GM19240 (cell line): ENCODE results near the gene AMELX.

Source experiments
- DNase-seq: peaks from one replicate; pipeline ENCODE4 v3.0.0; 2011; ENCODE audit warnings: low spot score; ENCODE audit not compliant: insufficient read length

Gene AMELX

DNA sequence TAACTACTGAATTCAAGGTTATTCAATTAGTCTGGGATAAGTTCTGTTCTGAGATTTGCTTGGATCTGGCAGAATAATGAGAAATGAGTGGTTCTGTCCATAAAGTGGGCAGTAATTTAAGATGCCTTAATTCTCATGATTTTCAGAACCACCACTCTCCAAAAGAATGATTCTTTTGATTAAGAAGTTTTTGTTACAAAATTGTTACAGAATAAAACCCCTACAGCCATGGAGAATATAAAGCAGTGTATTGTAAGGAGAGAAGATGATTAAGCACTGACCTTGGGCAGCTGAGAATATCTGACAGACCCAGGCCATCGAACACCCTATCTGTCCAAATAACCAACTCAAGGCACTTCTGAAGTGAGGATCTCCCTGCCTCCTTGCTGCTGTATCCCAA lies 12.4 kb downstream of the AMELX start:
- no peak for DNase-seq

DNA sequence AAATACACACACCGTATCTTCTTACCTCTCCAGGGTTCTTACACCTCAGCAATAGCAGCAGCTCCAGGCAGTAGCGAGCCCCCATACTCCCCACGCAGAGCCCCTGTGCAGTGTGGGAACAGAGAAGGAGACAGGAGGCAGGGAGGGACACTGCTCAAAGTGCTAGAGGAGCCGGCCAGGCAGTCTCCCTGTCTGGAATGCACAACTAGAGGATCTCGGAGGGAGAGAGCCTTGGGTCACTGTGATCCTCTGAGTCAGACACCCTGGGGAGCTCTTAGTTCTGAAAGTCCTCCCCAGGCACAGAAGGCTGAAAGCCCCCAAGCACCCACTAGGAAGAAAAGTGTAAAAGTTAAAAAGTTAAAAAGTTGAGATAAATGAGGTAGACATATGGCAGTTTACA lies 16.0 kb downstream of the AMELX start:
- DNase-seq = no peak

DNA sequence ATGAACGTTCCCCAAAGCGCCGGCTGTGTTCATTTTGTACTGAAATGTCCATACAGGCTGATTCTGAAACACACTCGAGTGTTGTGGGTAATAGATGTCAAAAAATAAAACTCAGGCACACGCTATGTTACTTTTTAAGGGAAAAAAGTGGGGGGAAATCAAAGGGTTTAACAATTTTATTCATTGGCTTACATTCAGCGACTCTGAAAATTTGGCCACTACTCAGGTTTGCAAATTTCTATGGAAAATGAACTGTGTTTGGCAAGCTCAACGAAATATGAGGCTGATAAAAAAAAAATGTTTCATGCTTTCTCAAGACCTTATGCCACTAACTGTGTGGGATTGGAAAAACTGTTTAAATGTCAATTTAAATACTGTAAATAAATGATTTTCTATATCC lies 18.5 kb downstream of the AMELX start:
- DNase-seq = no peak

DNA sequence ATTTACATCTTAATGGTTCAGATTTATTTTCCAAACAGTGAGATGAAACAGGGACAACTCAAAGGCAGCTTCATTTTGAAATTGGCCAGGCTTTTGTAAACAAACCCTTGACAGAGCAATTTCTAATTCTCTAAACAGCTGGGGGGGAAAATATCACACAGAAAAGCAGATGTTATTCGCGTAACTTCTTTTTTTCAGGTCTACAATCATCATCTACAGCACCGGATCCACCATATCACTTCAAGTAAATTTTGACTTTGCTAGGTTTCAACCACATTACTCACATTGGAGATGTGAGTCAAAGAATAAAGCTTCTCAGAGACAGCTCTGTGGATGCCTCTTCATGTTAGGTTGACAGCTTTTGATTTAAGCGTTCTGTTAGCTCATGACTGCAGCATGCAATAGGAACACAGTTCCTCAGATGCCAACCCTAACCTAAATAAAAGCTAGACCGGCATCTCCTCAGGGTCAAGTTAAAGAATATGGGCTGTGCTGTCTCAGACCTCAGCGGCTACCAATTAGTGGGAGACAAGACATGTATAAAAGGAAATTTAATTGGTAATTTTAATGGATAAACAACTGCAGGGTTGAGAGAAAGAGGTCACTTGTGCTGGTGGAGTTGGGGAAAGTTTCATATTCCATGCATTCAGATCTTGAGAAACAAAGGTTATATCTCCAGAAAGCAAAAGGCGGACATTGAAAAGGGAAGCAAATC lies 26.8 kb downstream of the AMELX start:
- no peak for DNase-seq

GRCh38 chrX:11321986-11322385 lies 28.8 kb downstream of the AMELX start:
- no peak for DNase-seq

DNA sequence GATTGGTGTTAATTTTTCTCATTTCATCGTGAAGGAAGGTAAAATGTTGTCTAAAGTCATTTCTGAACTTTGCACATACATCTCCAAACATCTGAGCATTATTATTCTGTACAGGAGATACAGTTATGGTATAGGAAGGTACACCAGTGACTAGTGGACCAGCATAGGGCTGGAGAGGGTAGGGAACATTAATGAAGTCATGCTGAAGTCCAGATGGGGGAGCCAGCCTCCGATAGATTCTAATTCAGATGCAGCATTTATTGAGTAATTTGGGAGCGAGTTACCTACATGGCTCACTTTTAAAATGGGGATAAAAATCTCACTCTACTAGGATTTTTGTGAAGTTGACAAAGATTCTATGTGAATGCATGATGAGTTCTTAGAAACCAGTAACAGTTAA lies 34.9 kb downstream of the AMELX start:
- DNase-seq = no peak

DNA sequence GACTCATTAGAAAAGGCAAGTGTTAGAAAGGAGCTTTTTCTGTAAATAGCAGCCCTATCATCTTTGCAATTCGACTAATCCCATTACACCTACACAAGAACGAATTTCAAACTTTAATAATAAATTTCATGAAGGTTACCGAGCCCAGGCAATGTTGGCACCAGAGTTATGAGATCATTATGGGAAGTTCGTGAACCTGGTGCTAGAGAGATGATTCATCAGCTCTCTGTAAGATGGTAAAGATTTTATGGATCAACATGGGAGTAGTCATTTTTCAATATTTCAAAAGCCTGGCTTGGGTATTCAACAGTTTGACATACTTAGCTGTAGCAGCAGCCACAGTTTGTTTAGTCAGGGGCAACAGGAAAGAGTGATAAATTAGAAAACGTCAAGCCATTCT lies 35.8 kb downstream of the AMELX start:
- DNase-seq = no peak

- no peak for DNase-seq
These were observed 38.6 kb downstream of the AMELX start for GRCh38 chrX:11331788-11332187.

DNA sequence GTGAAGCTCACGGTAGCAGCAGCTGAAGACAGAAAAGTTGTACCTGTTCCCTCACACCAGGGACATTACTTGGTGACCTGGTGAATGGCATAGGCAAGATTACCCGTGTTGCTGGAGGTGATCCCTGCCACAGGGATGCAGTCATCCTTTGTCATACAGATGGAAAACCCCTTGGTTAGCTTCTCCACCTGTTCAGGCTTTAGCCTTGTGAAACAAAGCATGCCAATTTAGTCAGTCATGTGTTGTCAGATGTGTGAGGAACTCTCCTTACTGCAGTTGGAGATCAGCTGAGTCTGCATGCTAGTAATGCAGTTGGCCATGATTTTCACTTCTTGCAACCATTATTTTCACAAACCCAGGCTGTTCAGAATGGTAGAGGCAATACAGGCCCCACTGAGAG lies 41.0 kb downstream of the AMELX start:
- DNase-seq = no peak

DNA sequence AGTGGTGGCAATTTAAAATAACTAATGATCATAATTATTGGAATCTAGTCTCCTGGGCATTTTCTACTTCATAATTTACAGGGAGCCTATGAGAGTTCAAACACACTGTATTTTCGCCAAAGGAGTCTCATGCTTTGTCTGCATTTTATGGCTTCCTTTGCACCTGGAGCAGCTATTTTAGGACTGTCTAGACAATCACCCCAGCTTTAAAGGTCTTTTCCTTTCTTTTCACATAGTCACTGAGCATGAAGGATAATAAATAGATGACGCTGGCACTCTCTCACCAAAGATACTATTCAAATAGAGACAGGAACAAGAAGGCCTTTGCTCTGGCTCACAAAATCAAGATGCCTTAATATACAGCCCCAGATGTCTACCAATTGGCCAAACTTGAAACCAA lies 43.0 kb downstream of the AMELX start:
- DNase-seq = no peak

DNA sequence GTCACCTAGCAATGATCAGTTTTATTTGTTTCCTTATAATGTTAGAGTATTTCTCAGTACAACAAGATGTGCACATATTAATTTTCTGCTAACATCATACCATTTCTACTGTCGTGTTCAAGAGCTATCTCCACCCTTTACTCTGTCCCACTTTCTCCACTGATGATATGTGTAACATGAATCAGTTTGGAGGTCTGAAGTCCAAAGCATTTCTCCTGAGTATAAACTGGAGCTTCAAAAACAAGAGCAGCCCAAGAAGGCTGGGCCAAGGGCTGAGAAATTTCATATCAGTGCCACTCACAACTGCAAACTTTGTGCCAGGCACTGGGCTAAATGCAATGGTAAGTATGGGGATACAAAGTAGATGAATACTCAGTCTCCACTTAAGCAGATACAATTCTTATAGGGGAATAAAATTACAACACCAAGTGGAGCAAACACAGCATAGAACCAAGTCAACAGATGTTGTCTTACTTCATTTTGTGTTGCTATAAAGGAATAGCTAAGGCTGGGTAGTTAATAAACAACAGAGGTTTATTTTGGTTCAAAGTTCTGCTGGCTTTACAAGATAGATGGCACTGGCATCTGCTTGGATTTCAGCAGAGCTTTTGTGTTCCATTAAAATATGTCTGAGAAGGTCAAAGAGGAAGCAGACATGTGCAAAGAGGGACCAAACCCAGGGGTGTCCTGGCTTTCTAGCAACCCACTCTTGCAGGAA lies 44.2 kb downstream of the AMELX start:
- DNase-seq = no peak

GRCh38 chrX:11341274-11342201 lies 48.3 kb downstream of the AMELX start:
- no peak for DNase-seq

DNA sequence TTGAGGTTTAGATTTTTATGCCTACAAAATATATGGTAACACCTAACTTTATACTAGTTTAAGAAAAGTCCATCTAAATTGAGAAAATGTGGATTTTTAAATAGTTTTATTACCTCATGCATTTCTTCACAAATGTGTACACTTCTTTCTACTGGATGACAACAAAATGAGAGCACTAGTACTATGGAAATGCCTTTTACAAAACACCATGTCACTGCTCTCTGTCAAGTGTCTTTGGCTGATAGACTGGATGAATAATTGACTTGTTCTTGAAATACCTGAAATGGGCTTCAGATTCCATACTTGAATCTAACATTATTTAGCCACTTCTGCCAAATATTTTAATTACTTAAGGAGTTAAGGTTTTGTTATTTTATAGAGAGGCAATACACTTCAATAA lies 49.5 kb downstream of the AMELX start:
- no peak for DNase-seq

GRCh38 chrX:11346121-11346682 lies 53.0 kb downstream of the AMELX start:
- no peak for DNase-seq

DNA sequence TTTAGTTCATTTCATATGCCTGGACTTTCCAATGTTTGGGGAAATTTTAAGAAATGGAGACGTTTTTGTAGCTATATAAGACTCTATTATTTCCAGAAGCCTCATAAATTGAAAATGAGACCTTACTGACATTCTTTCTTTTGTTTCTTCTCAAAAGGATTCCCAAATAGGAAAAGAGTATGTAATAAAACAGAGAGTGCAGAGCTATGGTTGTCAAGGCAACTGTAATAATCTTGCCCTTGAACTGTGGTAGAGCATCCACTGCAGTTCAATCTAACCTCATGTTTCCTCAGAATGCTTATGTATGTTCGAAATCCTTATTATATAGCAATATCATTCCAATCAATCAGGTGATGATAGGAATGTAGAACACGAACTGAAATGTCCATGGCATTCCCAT lies 54.1 kb downstream of the AMELX start:
- DNase-seq = no peak

DNA sequence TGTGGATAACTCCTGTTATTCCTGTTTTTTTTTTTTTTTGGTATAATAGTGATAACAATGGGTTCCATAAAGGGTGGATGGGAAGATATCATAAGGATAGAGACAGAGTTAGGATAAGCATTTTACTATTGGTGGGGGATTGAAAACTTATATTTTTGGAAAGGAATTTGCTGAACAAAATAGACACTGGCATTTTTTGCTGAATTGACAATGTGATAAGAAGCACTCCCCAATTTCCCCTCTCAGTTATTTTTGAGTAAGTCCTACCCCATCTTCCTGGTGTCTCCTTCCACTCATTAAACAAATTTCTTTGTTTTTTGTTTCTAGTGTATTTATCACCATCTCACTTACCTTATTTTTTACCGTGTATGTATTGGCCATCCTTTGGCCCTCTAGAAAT lies 55.8 kb downstream of the AMELX start:
- DNase-seq = no peak

- no peak for DNase-seq
These were observed 56.6 kb downstream of the AMELX start for GRCh38 chrX:11349661-11350337.
